WTC11 (cell line): Measurements from ENCODE around the gene RAB40B. TPM values are rescaled to one million over a fixed set of nuclear protein-coding genes. Genes with fewer than 3 reads are reported as not detected.

Experiments used
- ATAC-seq: fragments of 200-7000 bp; cut with Tn5 transposase; 2 replicates; pipeline ENCODE4 v1.10.0; 2021; ENCODE audit warnings: mild to moderate bottlenecking, moderate library complexity
- CTCF ChIA-PET: fragments of 300-600 bp; sonication (Branson Sonifier 250); formaldehyde crosslinking; loops from one replicate; lab custom pipeline; 2021; ENCODE audit warnings: antibody characterized with exemption; lab: Charles Lee
- POLR2A ChIA-PET: fragments of 350-600 bp; sonication (Branson Sonifier 250); formaldehyde crosslinking; loops from one replicate; lab custom pipeline; 2021; ENCODE audit warnings: antibody characterized with exemption; lab: Charles Lee
- DNase-seq: peaks from one replicate; pipeline ENCODE4 v3.0.0; 2021; ENCODE audit warnings: low spot score
- H3K27ac Mint-ChIP-seq: 2 replicates; pipeline ENCODE4 v1.8.0; 2021; ENCODE audit warnings: mixed read lengths
- H3K27me3 Mint-ChIP-seq: 2 replicates; pipeline ENCODE4 v1.8.0; 2021; ENCODE audit warnings: low read depth, mild to moderate bottlenecking, moderate library complexity, mixed read lengths
- H3K36me3 Mint-ChIP-seq: 2 replicates; pipeline ENCODE4 v1.8.0; 2021; ENCODE audit warnings: mixed read lengths
- H3K4me1 Mint-ChIP-seq: 2 replicates; pipeline ENCODE4 v1.8.0; 2022; ENCODE audit warnings: mixed read lengths
- H3K4me3 Mint-ChIP-seq: 2 replicates; pipeline ENCODE4 v1.8.0; 2021; ENCODE audit warnings: mild to moderate bottlenecking, moderate library complexity, mixed read lengths
- H3K9me3 Mint-ChIP-seq: 2 replicates; pipeline ENCODE4 v1.8.0; 2021; ENCODE audit warnings: mixed read lengths
- AFF4 ChIP-seq: sonication (generic); formaldehyde crosslinking; IDR thresholded peaks from 2 replicates; pipeline ENCODE4 v1.8.1; 2023; ENCODE audit warnings: mild to moderate bottlenecking, missing genetic modification reagents, borderline replicate concordance
- ATF1 ChIP-seq: sonication (generic); formaldehyde crosslinking; IDR thresholded peaks from 2 replicates; pipeline ENCODE4 v1.8.1; 2023; ENCODE audit warnings: mild to moderate bottlenecking, moderate library complexity, missing genetic modification reagents
- ATF3 ChIP-seq: sonication (generic); formaldehyde crosslinking; conservative IDR thresholded peaks from 2 replicates; pipeline ENCODE4 v1.8.1; 2022; ENCODE audit warnings: mild to moderate bottlenecking, missing genetic modification reagents
- CBFB ChIP-seq: sonication (generic); formaldehyde crosslinking; IDR thresholded peaks from 2 replicates; pipeline ENCODE4 v1.8.1; 2022; ENCODE audit warnings: mild to moderate bottlenecking, low read depth, missing genetic modification reagents
- E2F4 ChIP-seq: sonication (generic); formaldehyde crosslinking; IDR thresholded peaks from 2 replicates; pipeline ENCODE4 v1.8.1; 2022; ENCODE audit warnings: low read depth, mild to moderate bottlenecking, moderate library complexity, missing genetic modification reagents, borderline replicate concordance
- ELF4 ChIP-seq: sonication (generic); formaldehyde crosslinking; IDR thresholded peaks from 2 replicates; pipeline ENCODE4 v1.8.1; 2022; ENCODE audit warnings: low read depth, mild to moderate bottlenecking, moderate library complexity, missing genetic modification reagents
- EMX1 ChIP-seq: fragments of 250-450 bp; sonication (Bioruptor Pico); IDR thresholded peaks from 2 replicates; pipeline ENCODE4 v1.8.0; 2021; ENCODE audit warnings: mild to moderate bottlenecking
- GABPB1 ChIP-seq: sonication (generic); formaldehyde crosslinking; IDR thresholded peaks from 2 replicates; pipeline ENCODE4 v1.8.1; 2023; ENCODE audit warnings: mild to moderate bottlenecking, missing genetic modification reagents
- MXD4 ChIP-seq: fragments of 250-450 bp; sonication (Bioruptor Pico); IDR thresholded peaks from 2 replicates; pipeline ENCODE4 v1.8.0; 2021; ENCODE audit warnings: mild to moderate bottlenecking, moderate library complexity, borderline replicate concordance
- NFYB ChIP-seq: sonication (generic); formaldehyde crosslinking; conservative IDR thresholded peaks from 2 replicates; pipeline ENCODE4 v1.8.0; 2022; ENCODE audit warnings: low read depth, missing genetic modification reagents
- SP1 ChIP-seq: sonication (generic); formaldehyde crosslinking; conservative IDR thresholded peaks from 2 replicates; pipeline ENCODE4 v1.8.1; 2022; ENCODE audit warnings: missing genetic modification reagents
- TCF7 ChIP-seq: sonication (generic); formaldehyde crosslinking; IDR thresholded peaks from 2 replicates; pipeline ENCODE4 v1.8.0; 2022; ENCODE audit warnings: mild to moderate bottlenecking, low read depth, missing genetic modification reagents, moderate library complexity
- ZNF121 ChIP-seq: sonication (generic); formaldehyde crosslinking; IDR thresholded peaks from 2 replicates; pipeline ENCODE4 v1.8.0; 2023; ENCODE audit warnings: missing genetic modification reagents
- ZNF138 ChIP-seq: sonication (generic); formaldehyde crosslinking; conservative IDR thresholded peaks from 2 replicates; pipeline ENCODE4 v1.8.1; 2022; ENCODE audit warnings: mild to moderate bottlenecking, moderate library complexity, missing genetic modification reagents
- ZNF317 ChIP-seq: sonication (generic); formaldehyde crosslinking; IDR thresholded peaks from 2 replicates; pipeline ENCODE4 v1.8.1; 2023; ENCODE audit warnings: low read depth, mild to moderate bottlenecking, moderate library complexity, missing genetic modification reagents, borderline replicate concordance
- ZNF416 ChIP-seq: fragments of 250-450 bp; sonication (Bioruptor Pico); IDR thresholded peaks from 2 replicates; pipeline ENCODE4 v1.9.0; 2021; ENCODE audit warnings: mild to moderate bottlenecking, inconsistent platforms
- total RNA-seq: library from RNA; stranded (reverse); gene quantifications from 3 replicates; pipeline ENCODE4 v1.2.3, GENCODE V29; 2021
- TF ChIP-seq, protein P1 (sequence below): sonication (generic); formaldehyde crosslinking; IDR thresholded peaks from 2 replicates; pipeline ENCODE4 v1.8.0; 2023; ENCODE audit warnings: missing genetic modification reagents
- TF ChIP-seq, protein P2 (sequence below): fragments of 250-450 bp; sonication (Bioruptor Pico); conservative IDR thresholded peaks from 2 replicates; pipeline ENCODE4 v1.9.0; 2021; ENCODE audit warnings: mild to moderate bottlenecking

Gene RAB40B
- total RNA-seq, 1 experiment from 2014 or later = 3.1 TPM

- TF ChIP-seq, protein P1, sequence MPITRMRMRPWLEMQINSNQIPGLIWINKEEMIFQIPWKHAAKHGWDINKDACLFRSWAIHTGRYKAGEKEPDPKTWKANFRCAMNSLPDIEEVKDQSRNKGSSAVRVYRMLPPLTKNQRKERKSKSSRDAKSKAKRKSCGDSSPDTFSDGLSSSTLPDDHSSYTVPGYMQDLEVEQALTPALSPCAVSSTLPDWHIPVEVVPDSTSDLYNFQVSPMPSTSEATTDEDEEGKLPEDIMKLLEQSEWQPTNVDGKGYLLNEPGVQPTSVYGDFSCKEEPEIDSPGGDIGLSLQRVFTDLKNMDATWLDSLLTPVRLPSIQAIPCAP = no peak
- TF ChIP-seq GABPB1 = no peak
- TF ChIP-seq NFYB = no peak
- no peak for TF ChIP-seq ZNF317 (CRISPR knock-in tag)
- no peak for TF ChIP-seq ATF3 (CRISPR knock-in tag)
- TF ChIP-seq, protein P2, sequence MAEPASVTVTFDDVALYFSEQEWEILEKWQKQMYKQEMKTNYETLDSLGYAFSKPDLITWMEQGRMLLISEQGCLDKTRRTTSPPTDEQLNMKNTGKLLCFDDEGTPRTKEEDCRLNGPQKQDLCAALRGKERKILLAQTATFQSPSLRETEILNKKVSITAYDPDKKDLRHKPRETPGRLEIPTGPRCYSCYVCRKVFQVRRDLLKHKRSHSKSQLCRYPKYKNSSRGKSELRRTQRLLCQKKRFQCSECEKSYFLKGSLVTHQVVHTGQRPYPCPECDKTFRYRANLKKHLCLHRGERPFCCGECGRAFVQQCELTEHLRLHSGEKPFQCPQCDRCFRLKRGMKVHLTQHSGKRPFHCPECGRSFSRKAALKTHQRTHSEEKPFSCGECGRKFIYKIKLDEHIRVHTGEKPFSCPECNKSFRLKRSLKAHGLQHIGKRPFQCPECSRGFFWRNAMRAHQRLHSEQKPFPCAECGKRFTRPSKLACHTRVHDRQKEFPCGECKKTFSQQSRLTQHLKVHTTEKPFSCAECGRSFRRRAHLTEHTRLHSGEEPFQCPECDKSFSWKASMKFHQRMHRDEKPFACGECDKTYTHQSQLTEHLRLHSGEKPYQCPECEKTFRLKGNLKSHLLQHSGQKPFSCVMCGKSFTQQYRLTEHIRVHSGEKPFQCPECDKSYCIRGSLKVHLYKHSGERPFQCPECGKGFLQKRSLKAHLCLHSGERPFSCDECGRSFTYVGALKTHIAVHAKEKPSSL (CRISPR knock-in tag) = no peak
- no peak for TF ChIP-seq AFF4 (CRISPR knock-in tag)
- no peak for TF ChIP-seq ZNF416
- no peak for TF ChIP-seq ZNF121 (CRISPR knock-in tag)
- TF ChIP-seq SP1 = no peak
- TF ChIP-seq CBFB (CRISPR knock-in tag) = no peak
- no peak for TF ChIP-seq TCF7 (CRISPR knock-in tag)
- no peak for TF ChIP-seq EMX1 (CRISPR knock-in tag)
- TF ChIP-seq MXD4 (CRISPR knock-in tag) = no peak
- Mint-ChIP-seq H3K4me1 (no peaks in the 10 kb centered on the region), H3K27ac (no peak overlapping the region), H3K9me3 (no peaks in the 10 kb centered on the region), H3K27me3 (peaks cover 6% of the 10 kb centered on the region), H3K4me3 (no peak overlapping the region), H3K36me3 (no peaks in the 10 kb centered on the region)
- CTCF ChIA-PET = interaction anchor here (0.8 kb wide), 1 partner anchor 45 kb away, joined by 3 read pairs; no protein-coding TSS in a partner anchor
- ATAC-seq = no peak; the same call in 1 of the 2 replicates
- no peak for DNase-seq
- POLR2A ChIA-PET = no interaction called here
Observed at GRCh38 chr17:82709024-82709675, 10.7 kb upstream of the RAB40B start.

GRCh38 chr17:82705756-82706155 lies 7.3 kb upstream of the RAB40B start:
- no peak for TF ChIP-seq ELF4 (CRISPR knock-in tag)
- TF ChIP-seq E2F4 (CRISPR knock-in tag) = no peak
- no peak for TF ChIP-seq ATF1 (CRISPR knock-in tag)
- TF ChIP-seq ZNF138 (CRISPR knock-in tag) = no peak
- H3K36me3 Mint-ChIP-seq = no peaks in the 10 kb centered on the region
- POLR2A ChIA-PET = no interaction called here
- ATAC-seq = no peak
- no peak for DNase-seq
- H3K27ac Mint-ChIP-seq = no peak overlapping the region
- no peaks in the 10 kb centered on the region for H3K4me1 Mint-ChIP-seq
- no peak overlapping the region for H3K4me3 Mint-ChIP-seq
- H3K9me3 Mint-ChIP-seq = no peaks in the 10 kb centered on the region
- H3K27me3 Mint-ChIP-seq = peaks cover 4% of the 10 kb centered on the region
- CTCF ChIA-PET = no interaction called here
